Activated naive CD4-positive, alpha-beta T cell treated with anti-CD3 and anti-CD28 coated beads, Interleukin-2, amount 50 U/mL, for 16 hours (primary cell): ENCODE results near the gene ABCB8.

Source experiments
- DNase-seq: peaks from one replicate; pipeline ENCODE4 v3.0.0-alpha.2; 2020

The ABCB8 gene

GRCh38 chr7:151059367-151060112 lies 31.3 kb downstream of the ABCB8 start, which contains the start of gene SLC4A2:
Gene SLC4A2 (plus strand): TSS chr7:151059589. CDS start chr7:151061988, 2,399 bp downstream.
- peak; percentile 76 for DNase-seq

GRCh38 chr7:151060113-151060415 lies 31.8 kb downstream of the ABCB8 start:
- no peak for DNase-seq

- DNase-seq: peak; percentile 21
These were observed 32.4 kb downstream of the ABCB8 start for GRCh38 chr7:151060416-151061212.

- no peak for DNase-seq
These were observed 33.2 kb downstream of the ABCB8 start for GRCh38 chr7:151061213-151062110.

GRCh38 chr7:151062111-151062398 lies 33.8 kb downstream of the ABCB8 start:
- no peak for DNase-seq

- no peak for DNase-seq
These were observed 34.4 kb downstream of the ABCB8 start for GRCh38 chr7:151062399-151063211.

GRCh38 chr7:151063212-151063561 lies 34.9 kb downstream of the ABCB8 start:
- DNase-seq: no peak

GRCh38 chr7:151064454-151064853 lies 36.2 kb downstream of the ABCB8 start:
- DNase-seq: no peak

GRCh38 chr7:151064993-151065392 lies 36.7 kb downstream of the ABCB8 start:
- DNase-seq: no peak

- no peak for DNase-seq
These were observed 37.3 kb downstream of the ABCB8 start for GRCh38 chr7:151065516-151065915.

GRCh38 chr7:151066273-151066974 lies 38.2 kb downstream of the ABCB8 start:
- no peak for DNase-seq

GRCh38 chr7:151068069-151068773 lies 40.0 kb downstream of the ABCB8 start:
- DNase-seq: no peak

GRCh38 chr7:151069841-151070573 lies 41.8 kb downstream of the ABCB8 start:
- DNase-seq: no peak

GRCh38 chr7:151070574-151070960 lies 42.3 kb downstream of the ABCB8 start:
- no peak for DNase-seq

- no peak for DNase-seq
These were observed 43.0 kb downstream of the ABCB8 start for GRCh38 chr7:151071032-151071866.

- no peak for DNase-seq
These were observed 45.7 kb downstream of the ABCB8 start for GRCh38 chr7:151073990-151074389.

- DNase-seq: no peak
These were observed 46.8 kb downstream of the ABCB8 start for GRCh38 chr7:151074817-151075661.

GRCh38 chr7:151075662-151075971 lies 47.4 kb downstream of the ABCB8 start:
- no peak for DNase-seq

GRCh38 chr7:151075978-151076426 lies 47.8 kb downstream of the ABCB8 start:
- no peak for DNase-seq
